Activated T-helper 2 cell treated with anti-CD3 and anti-CD28 coated beads, Interferon-gamma antibody, Interleukin-2, Interleukin-4, amounts not matched to agents 10 μg/mL and 5 μg/mL and 100 μg/mL, durations not matched to agents 14 hours and 24 hours and 36 hours (primary cell): ENCODE data around the gene XCL1. TPM values are rescaled to one million over a fixed set of nuclear protein-coding genes. Genes with fewer than 3 reads are reported as not detected.

ENCODE experiments used
- DNase-seq: peaks from one replicate; pipeline ENCODE4 v3.0.0; 2021; ENCODE audit warnings: low spot score
- H3K27ac Mint-ChIP-seq: one replicate; pipeline ENCODE4 v1.8.0; 2021; ENCODE audit warnings: mixed read lengths
- H3K27me3 Mint-ChIP-seq: one replicate; pipeline ENCODE4 v1.8.0; 2021; ENCODE audit warnings: low read depth, mixed read lengths
- H3K36me3 Mint-ChIP-seq: one replicate; pipeline ENCODE4 v1.8.0; 2021; ENCODE audit warnings: low read depth, mixed read lengths
- H3K4me1 Mint-ChIP-seq: one replicate; pipeline ENCODE4 v1.8.0; 2021; ENCODE audit warnings: low read depth, mixed read lengths
- H3K4me3 Mint-ChIP-seq: one replicate; pipeline ENCODE4 v1.8.0; 2021; ENCODE audit warnings: low read depth, mild to moderate bottlenecking, moderate library complexity, mixed read lengths
- H3K9me3 Mint-ChIP-seq: one replicate; pipeline ENCODE4 v1.8.0; 2021; ENCODE audit warnings: mixed read lengths
- intact Hi-C: fragments of 100-400 bp; cut with micrococcal nuclease; formaldehyde crosslinking; loops from one replicate; pipeline ENCODE4 v1.15.1; 2023
- total RNA-seq: library from RNA; stranded (reverse); gene quantifications from 2 replicates; pipeline ENCODE4 v1.2.3, GENCODE V29; 2022

XCL1 gene
- total RNA-seq, 1 donor from 2014 or later: 76.2 TPM

DNA sequence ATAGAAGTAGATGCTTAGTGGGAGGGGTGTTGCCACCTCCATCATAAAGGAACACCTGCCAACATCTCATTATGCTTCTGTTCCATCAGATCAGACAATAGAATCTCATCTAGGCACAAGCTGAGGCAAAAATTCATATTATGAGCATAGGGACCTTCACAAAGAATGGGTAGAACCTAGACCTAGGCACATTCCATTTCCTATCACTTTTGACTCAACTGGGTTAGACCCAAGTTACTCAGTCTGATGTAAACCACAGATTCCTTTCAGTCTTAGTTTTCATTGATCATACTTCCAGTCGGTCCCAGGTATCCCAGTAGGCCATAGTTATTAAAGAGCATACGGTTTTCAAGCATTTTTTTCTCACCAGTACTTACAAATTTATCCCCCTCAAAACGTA, 21.7 kb downstream of the XCL1 start:
- Mint-ChIP-seq H3K36me3 (no peaks in the 10 kb centered on the region), H3K27me3 (peaks cover 3% of the 10 kb centered on the region), H3K27ac (no peak overlapping the region), H3K9me3 (no peaks in the 10 kb centered on the region), H3K4me1 (peaks cover 14% of the 10 kb centered on the region), H3K4me3 (no peak overlapping the region)
- DNase-seq: no peak
- intact Hi-C loops: loop anchor here (2.0 kb wide), 1 partner anchor 255 kb away; no protein-coding TSS in a partner anchor

DNA sequence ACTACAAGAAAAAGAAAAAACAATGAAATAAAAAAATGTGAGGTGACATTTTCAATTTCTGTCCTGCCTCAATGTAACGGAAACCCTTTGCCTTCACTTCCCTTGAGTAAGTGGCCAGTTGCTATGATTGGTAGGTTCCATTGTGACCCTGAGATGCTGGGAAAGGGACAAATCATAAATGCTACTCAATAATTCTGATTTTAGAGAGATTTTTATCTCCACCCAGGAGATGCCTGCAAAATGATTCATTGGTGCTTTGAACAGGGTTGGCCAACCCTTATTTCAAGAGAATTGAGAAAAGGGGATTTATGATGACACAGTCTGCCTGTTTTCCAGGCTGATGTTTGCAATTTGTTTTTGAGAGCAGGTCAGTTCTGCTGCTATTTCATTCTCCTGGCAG, 22.5 kb downstream of the XCL1 start:
- intact Hi-C loops: loop anchor here (2.0 kb wide), 1 partner anchor 256 kb away; no protein-coding TSS in a partner anchor
- H3K4me1 Mint-ChIP-seq: peaks cover 14% of the 10 kb centered on the region
- no peak overlapping the region for H3K4me3 Mint-ChIP-seq
- H3K9me3 Mint-ChIP-seq: no peaks in the 10 kb centered on the region
- peaks cover 5% of the 10 kb centered on the region for H3K27me3 Mint-ChIP-seq
- no peak overlapping the region for H3K27ac Mint-ChIP-seq
- DNase-seq: no peak
- no peaks in the 10 kb centered on the region for H3K36me3 Mint-ChIP-seq

DNA sequence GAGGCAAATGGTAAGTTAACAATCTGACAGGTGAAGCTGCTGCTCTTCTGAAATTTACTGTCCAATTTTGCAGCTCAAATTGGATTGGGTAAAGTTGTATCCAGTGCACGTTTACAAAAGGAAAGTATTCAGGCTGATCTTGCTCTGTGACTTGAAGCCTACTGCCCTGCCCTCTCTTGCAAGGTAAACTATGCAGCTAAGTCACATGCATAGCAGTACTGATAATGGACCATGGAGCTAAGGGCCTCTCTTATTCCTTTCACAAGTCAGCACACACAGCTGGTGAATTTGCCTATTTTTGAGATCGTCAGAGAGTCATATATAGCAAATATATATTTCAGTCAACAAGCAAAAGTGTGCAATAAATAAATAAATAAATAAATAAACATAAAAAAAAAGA, 23.2 kb downstream of the XCL1 start:
- DNase-seq: no peak
- peaks cover 5% of the 10 kb centered on the region for H3K27me3 Mint-ChIP-seq
- H3K36me3 Mint-ChIP-seq: no peaks in the 10 kb centered on the region
- no peak overlapping the region for H3K4me3 Mint-ChIP-seq
- H3K27ac Mint-ChIP-seq: no peak overlapping the region
- intact Hi-C loops: loop anchor here (2.0 to 10.0 kb wide), 4 partner anchors 162 to 748 kb away; partner anchors contain the start of gene ATP1B1
- H3K4me1 Mint-ChIP-seq: peaks cover 14% of the 10 kb centered on the region
- H3K9me3 Mint-ChIP-seq: no peaks in the 10 kb centered on the region

DNA sequence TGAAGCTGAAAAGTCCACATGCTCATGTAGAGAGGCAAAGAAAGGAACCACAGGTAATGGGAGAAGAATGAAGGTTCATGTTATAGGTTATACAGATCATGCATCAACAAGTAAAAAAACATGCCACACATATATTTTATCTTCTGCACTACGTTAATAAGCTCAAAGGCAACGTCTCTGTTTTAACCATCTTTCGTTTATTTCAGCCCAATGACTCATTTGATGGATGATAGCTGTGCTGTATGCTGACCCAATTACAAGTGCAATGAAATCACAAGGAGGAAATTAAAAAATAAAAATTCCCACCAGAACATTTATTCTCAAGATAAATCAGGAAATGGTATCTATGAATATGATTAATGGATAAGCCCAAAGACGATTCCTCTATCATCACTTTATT, 24.6 kb downstream of the XCL1 start:
- Mint-ChIP-seq H3K4me1 (peaks cover 14% of the 10 kb centered on the region), H3K27me3 (peaks cover 5% of the 10 kb centered on the region), H3K4me3 (no peak overlapping the region)

DNA sequence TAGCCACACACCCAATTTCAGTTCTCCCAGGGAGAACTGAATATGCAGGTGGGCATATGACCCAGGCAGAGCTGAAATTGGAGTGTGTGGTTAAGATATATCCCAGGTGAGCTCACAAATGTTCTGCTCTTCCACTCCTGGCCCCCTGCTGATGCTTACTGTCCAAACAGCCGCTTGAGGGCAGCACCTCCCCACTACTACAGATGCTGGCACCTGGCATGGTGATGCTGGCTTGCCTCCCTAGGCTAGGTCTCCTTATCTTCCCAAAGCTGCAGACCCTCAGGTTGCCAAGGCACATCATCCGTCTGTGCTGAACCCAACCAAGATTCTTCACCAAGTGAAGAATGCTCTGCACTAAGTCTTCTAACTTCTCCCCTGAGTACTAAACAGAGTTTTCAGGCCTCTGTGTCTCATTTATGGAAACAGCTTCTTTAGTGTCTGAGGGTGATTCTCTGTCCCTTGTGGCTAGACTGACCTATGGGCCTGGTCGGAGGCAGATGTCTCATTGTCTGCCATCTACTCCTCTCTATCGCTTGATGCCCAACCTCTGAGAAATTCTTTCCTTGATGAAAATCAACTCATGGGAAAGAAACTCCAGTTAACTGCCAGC, 27.2 kb downstream of the XCL1 start:
- no peak overlapping the region for H3K27ac Mint-ChIP-seq
- peak; percentile 51 for DNase-seq
- no peak overlapping the region for H3K4me3 Mint-ChIP-seq
- peaks cover 11% of the 10 kb centered on the region for H3K27me3 Mint-ChIP-seq
- intact Hi-C loops: loop anchor here (1.0 to 10.0 kb wide), 5 partner anchors 166 to 943 kb away; partner anchors contain the start of gene ATP1B1
- peaks cover 5% of the 10 kb centered on the region for H3K4me1 Mint-ChIP-seq
- no peaks in the 10 kb centered on the region for H3K9me3 Mint-ChIP-seq
- H3K36me3 Mint-ChIP-seq: no peaks in the 10 kb centered on the region

More for the DNA sequence above, 24.6 kb downstream of the XCL1 start:
- intact Hi-C loops: loop anchor here (5.0 to 10.0 kb wide), 3 partner anchors 164 to 746 kb away; partner anchors contain the start of gene ATP1B1
- Mint-ChIP-seq H3K9me3 (no peaks in the 10 kb centered on the region), H3K36me3 (no peaks in the 10 kb centered on the region), H3K27ac (no peak overlapping the region)
- no peak for DNase-seq

DNA sequence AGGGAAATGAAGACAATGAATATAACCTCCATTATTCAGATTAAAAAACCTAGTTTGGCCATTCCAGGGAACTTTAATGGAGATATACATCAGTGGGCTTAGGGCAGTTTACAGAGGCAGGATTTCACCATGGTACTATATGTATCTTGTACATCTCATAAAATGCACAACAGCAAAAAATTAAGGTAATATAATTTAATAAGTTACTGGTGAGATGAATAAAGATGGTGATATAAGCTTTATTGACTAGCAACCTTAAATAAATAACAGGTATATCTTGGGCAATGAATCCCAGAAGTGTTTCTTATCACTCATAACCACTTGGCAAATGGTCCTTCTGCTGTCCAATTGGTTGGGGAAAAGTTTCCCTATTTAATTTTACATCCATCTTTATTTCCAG, 29.0 kb downstream of the XCL1 start:
- Mint-ChIP-seq H3K4me3 (no peak overlapping the region), H3K9me3 (no peaks in the 10 kb centered on the region), H3K36me3 (no peaks in the 10 kb centered on the region), H3K27me3 (peaks cover 14% of the 10 kb centered on the region), H3K4me1 (no peaks in the 10 kb centered on the region), H3K27ac (no peak overlapping the region)
- intact Hi-C loops: loop anchor here (10.0 kb wide), 1 partner anchor 499 kb away; the partner anchor contains the start of gene ATP1B1
- no peak for DNase-seq

DNA sequence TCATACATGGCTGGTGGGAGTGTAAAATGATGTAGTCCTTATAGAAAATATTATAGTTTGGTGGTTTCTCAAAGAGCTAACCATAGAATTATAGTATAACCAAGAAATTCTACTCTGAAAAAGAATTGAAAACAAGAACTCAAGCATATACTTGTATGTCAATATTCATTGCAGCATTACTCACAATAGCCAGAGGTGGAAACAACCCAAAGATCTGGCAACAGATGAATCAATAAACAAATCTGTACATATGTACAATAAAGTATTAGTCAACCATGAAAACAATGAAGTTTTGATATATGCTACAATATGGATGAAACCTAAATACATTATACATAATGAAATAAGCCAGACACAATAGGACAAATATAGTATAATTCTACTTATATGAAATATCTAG, 29.7 kb downstream of the XCL1 start:
- H3K27me3 Mint-ChIP-seq: peaks cover 14% of the 10 kb centered on the region
- H3K9me3 Mint-ChIP-seq: no peaks in the 10 kb centered on the region
- H3K4me3 Mint-ChIP-seq: no peak overlapping the region
- no peaks in the 10 kb centered on the region for H3K4me1 Mint-ChIP-seq
- intact Hi-C loops: loop anchor here (10.0 kb wide), 1 partner anchor 499 kb away; the partner anchor contains the start of gene ATP1B1
- no peaks in the 10 kb centered on the region for H3K36me3 Mint-ChIP-seq
- no peak overlapping the region for H3K27ac Mint-ChIP-seq
- no peak for DNase-seq

DNA sequence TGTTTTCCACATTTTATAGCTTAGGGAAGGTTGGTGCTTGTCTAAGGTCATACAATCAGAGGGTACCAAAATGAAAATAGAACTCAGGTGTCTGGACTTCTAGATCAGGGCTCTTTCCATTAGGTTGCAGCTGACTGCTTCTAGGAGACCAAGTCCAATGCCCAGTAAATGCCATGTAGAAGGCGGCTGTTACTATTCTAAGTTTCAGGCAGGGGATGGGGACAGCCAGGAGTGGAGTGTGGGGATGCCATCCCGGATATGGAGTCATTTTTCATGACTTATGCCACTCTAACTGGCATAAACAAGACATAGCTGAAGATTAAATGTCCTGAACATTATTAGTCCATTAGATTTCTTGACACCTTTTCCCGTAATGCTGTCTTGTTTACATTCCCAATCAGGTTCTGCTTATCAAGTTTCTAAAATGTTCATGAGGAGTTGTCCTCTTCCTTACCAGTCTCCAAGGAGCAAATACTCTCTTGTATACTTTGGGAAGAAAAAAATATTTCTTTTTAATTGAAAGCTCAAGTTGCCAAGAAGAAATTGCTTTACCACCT, 31.5 kb downstream of the XCL1 start:
- Mint-ChIP-seq H3K4me3 (no peak overlapping the region), H3K9me3 (no peaks in the 10 kb centered on the region), H3K36me3 (no peaks in the 10 kb centered on the region), H3K4me1 (no peaks in the 10 kb centered on the region), H3K27ac (no peak overlapping the region), H3K27me3 (peaks cover 11% of the 10 kb centered on the region)
- intact Hi-C loops: loop anchor here (10.0 kb wide), 1 partner anchor 497 kb away; the partner anchor contains the start of gene ATP1B1
- no peak for DNase-seq

DNA sequence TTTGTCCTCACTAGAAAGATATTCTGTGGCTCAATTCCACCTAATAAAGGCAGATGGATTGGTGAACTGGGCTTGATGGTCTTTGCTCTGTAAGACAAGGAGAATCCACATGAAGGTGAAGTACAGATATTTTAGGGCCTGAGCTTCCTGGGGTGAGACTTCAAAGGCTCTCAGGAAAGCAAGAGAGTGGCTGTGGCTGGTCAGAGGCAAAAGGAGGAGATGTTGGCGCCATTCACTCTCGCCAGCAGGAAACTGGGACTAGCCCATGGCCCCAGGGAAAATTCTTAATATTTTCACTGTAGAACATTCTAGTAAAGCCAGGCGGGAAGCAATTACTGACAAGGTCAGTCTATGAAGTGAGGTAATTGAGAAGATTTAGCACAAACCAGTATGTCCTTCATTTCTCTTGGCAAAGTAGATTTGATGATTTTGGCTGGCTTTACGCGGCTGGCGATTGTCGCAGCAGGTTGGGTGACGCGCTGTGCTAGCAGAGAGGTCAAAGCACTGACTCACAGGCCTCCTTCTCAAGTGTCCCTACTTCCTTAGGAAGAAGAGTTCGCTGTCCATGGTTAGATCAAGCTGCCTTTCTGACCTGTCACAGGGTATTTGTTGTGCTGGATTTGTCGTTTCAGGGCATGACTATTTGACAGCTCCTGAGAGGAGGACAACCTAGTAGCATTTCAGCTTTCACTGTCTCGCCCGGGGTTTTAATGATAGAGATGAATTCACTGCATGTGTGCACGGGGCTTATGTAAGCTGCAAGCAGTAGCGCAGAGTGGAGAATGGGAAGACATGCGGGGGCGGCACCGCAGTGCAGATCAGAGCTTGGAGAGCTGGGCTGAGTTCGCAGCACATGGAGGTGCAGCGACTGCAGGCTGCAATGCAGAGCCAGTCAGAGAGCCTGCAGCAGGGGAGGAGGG, 32.7 kb downstream of the XCL1 start:
- H3K27me3 Mint-ChIP-seq: peaks cover 16% of the 10 kb centered on the region
- H3K9me3 Mint-ChIP-seq: no peaks in the 10 kb centered on the region
- H3K27ac Mint-ChIP-seq: no peak overlapping the region
- intact Hi-C loops: loop anchor here (10.0 kb wide), 1 partner anchor 496 kb away; the partner anchor contains the start of gene ATP1B1
- H3K4me3 Mint-ChIP-seq: no peak overlapping the region
- DNase-seq: no peak
- no peaks in the 10 kb centered on the region for H3K36me3 Mint-ChIP-seq
- H3K4me1 Mint-ChIP-seq: no peaks in the 10 kb centered on the region

DNA sequence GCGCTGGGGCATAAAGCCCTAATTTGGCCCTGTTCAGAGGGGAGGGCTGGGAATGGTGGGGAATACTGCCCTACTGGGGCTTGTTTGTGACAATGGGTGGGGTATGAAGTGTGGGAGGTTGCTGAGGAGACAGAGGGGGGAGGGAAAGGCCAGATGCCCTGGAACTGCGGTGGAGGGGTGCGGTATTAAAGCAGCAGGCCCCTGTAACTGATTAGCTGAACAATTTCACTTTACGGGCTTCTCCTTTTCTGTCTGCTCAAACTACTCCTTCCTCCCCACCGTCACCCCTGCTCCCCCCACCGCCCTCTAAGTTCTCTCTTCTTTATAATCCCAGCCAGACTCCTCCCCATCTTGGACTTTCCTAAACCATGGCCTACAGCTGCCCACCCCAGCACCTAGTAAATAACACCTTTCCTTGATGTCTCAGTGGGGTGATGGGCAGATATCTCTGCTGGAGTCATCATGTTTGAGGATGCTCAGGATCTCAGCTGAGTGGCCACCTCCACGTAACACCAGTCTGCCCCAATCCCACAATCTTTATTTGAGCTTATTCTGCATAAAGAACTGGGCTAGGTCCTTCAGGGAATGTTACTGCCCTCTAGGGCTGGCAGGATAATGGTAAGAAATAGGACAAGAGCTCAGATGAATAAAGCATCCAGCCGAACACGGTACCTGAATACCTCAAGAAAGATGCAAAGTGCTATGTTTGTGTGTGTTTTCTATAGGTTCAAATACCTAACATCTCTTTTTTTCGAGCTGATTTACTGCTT, 33.5 kb downstream of the XCL1 start:
- intact Hi-C loops: loop anchor here (10.0 kb wide), 1 partner anchor 495 kb away; the partner anchor contains the start of gene ATP1B1

DNA sequence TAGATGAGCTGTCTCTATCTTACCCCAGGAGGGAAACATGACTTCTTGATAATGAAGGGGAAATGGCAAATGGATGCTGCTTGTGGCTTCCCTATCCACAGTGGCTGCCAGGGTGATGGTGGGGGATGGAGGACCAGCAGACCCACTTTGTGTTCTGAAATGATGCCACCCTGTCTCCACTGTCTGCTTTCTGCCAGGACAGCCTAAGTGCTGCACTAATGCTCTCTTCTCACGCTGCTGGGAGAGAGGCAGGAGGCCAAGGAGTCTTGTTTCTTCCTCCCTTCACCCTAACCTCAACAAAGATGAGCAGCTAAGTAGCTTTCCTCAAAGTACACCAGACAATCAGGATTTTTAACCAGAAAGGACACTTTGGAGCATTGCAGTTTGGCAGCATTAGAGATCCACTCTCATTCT, 36.6 kb downstream of the XCL1 start:
- no peak overlapping the region for H3K4me3 Mint-ChIP-seq
- H3K9me3 Mint-ChIP-seq: no peaks in the 10 kb centered on the region
- peaks cover 20% of the 10 kb centered on the region for H3K27me3 Mint-ChIP-seq
- H3K27ac Mint-ChIP-seq: no peak overlapping the region
- no peak for DNase-seq
- no peaks in the 10 kb centered on the region for H3K4me1 Mint-ChIP-seq
- intact Hi-C loops: no loop called here
- H3K36me3 Mint-ChIP-seq: no peaks in the 10 kb centered on the region

More for the DNA sequence above, 33.5 kb downstream of the XCL1 start:
- Mint-ChIP-seq H3K4me1 (no peaks in the 10 kb centered on the region), H3K27ac (no peak overlapping the region), H3K27me3 (peaks cover 18% of the 10 kb centered on the region), H3K36me3 (no peaks in the 10 kb centered on the region), H3K4me3 (no peak overlapping the region), H3K9me3 (no peaks in the 10 kb centered on the region)
- DNase-seq: no peak

DNA sequence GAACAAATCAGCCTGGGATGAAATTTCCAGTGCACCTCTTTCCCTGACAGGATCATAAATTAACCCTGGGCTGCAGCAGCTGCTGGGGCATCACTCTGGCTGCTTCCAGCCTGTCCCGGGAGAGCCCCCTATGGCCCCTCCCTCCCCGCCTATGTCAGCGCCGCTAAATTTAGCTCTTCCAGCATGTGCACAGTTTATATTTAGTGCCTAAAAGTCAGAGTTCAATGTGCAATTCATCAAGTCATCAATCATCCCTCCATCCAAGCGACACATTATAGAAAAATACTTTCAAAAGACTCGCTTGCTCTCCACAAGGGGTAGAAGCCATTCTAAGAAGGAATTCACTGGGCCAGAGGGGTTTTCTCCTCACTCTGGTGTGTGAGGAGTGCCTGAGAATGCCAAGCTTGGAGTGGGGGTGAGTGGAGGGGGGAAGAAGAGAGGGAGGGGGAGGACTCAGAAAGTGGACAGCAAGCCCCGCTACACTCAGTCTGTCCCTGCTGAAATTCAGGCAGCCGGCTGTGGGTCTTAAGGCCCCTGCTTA, 37.4 kb downstream of the XCL1 start:
- Mint-ChIP-seq H3K4me3 (no peak overlapping the region), H3K9me3 (no peaks in the 10 kb centered on the region), H3K27me3 (peaks cover 22% of the 10 kb centered on the region), H3K4me1 (no peaks in the 10 kb centered on the region), H3K27ac (no peak overlapping the region), H3K36me3 (no peaks in the 10 kb centered on the region)
- DNase-seq: no peak
- intact Hi-C loops: no loop called here
